Trophoblast cell (in vitro differentiated cells and primary cell): ENCODE measurements around the gene CDKAL1.

Source experiments
- DNase-seq, 2 donors: peaks; one replicate each; pipeline ENCODE4 v3.0.0-alpha.2; 2016
- H2AFZ ChIP-seq: 2 replicates; pipeline ENCODE4 v1.6.1; 2013; ENCODE audit warnings: low read length, moderate library complexity, mild to moderate bottlenecking; ENCODE audit not compliant: insufficient read depth, poor library complexity
- H2AK5ac ChIP-seq: 2 replicates; pipeline ENCODE4 v1.6.1; 2013; ENCODE audit warnings: mild to moderate bottlenecking, low read length
- H2BK120ac ChIP-seq: 2 replicates; pipeline ENCODE4 v1.6.1; 2013; ENCODE audit warnings: low read length, mild to moderate bottlenecking, moderate library complexity; ENCODE audit not compliant: insufficient read depth, poor library complexity
- H2BK12ac ChIP-seq: 2 replicates; pipeline ENCODE4 v1.6.1; 2013; ENCODE audit warnings: mild to moderate bottlenecking, low read length, moderate library complexity
- H2BK5ac ChIP-seq: 2 replicates; pipeline ENCODE4 v1.6.1; 2013; ENCODE audit warnings: low read length, low read depth, moderate library complexity, mild to moderate bottlenecking; ENCODE audit not compliant: poor library complexity
- H3K14ac ChIP-seq: 2 replicates; pipeline ENCODE4 v1.6.1; 2013; ENCODE audit warnings: mild to moderate bottlenecking, low read length
- H3K18ac ChIP-seq: 2 replicates; pipeline ENCODE4 v1.6.1; 2013; ENCODE audit warnings: mild to moderate bottlenecking, low read length
- H3K23ac ChIP-seq: 2 replicates; pipeline ENCODE4 v1.6.1; 2013; ENCODE audit warnings: low read length
- H3K27ac ChIP-seq: 2 replicates; pipeline ENCODE4 v1.5.1; 2013; ENCODE audit warnings: low read depth, mild to moderate bottlenecking, inconsistent platforms, low read length, moderate library complexity
- H3K27me3 ChIP-seq: 2 replicates; pipeline ENCODE4 v1.6.1; 2013; ENCODE audit warnings: inconsistent platforms, mild to moderate bottlenecking, low read length, moderate library complexity; ENCODE audit not compliant: insufficient read depth
- H3K36me3 ChIP-seq, 2 experiments: 1 replicate in 1 of 2; 2 replicates in 1 of 2; pipeline ENCODE4 v1.6.1; 2013; ENCODE audit warnings: low read length in 2 of 2, mild to moderate bottlenecking in 2 of 2, moderate library complexity in 1 of 2; ENCODE audit not compliant: insufficient read depth in 2 of 2, control insufficient read depth in 1 of 2
- H3K4ac ChIP-seq: 2 replicates; pipeline ENCODE4 v1.6.1; 2013; ENCODE audit warnings: low read depth, mild to moderate bottlenecking, low read length, moderate library complexity
- H3K4me1 ChIP-seq, 2 experiments: 1 replicate in 1 of 2; 2 replicates in 1 of 2; pipeline ENCODE4 v1.6.1; 2013; ENCODE audit warnings: low read length in 2 of 2, mild to moderate bottlenecking in 2 of 2, moderate library complexity in 1 of 2; ENCODE audit not compliant: insufficient read depth in 2 of 2, control insufficient read depth in 1 of 2
- H3K4me2 ChIP-seq: 2 replicates; pipeline ENCODE4 v1.6.1; 2013; ENCODE audit warnings: inconsistent platforms, mild to moderate bottlenecking, low read length, moderate library complexity
- H3K4me3 ChIP-seq: 2 replicates; pipeline ENCODE4 v1.5.1; 2013; ENCODE audit warnings: mild to moderate bottlenecking, low read depth, low read length, inconsistent platforms
- H3K79me1 ChIP-seq: one replicate; pipeline ENCODE4 v1.6.1; 2013; ENCODE audit warnings: low read length
- H3K79me2 ChIP-seq: 2 replicates; pipeline ENCODE4 v1.6.1; 2013; ENCODE audit warnings: low read length, mild to moderate bottlenecking; ENCODE audit not compliant: control insufficient read depth, insufficient read depth, poor library complexity
- H3K9ac ChIP-seq: 2 replicates; pipeline ENCODE4 v1.6.1; 2013; ENCODE audit warnings: mild to moderate bottlenecking, low read length
- H3K9me3 ChIP-seq: 2 replicates; pipeline ENCODE4 v1.6.1; 2013; ENCODE audit warnings: low read depth, mild to moderate bottlenecking, control low read depth, inconsistent platforms, low read length; ENCODE audit not compliant: insufficient read depth
- H4K12ac ChIP-seq: 2 replicates; pipeline ENCODE4 v1.6.1; 2013; ENCODE audit warnings: low read depth, mild to moderate bottlenecking, low read length, moderate library complexity
- H4K8ac ChIP-seq: 2 replicates; pipeline ENCODE4 v1.6.1; 2013; ENCODE audit warnings: low read depth, mild to moderate bottlenecking, low read length, moderate library complexity
- H4K91ac ChIP-seq: one replicate; pipeline ENCODE4 v1.6.1; 2013; ENCODE audit warnings: low read depth, mild to moderate bottlenecking, low read length, moderate library complexity
- WGBS: extraction: QIAGEN DNeasy Blood & Tissue Kit; methylation state at CpG from one replicate; pipeline ENCODE4 v1.1.7; 2013; ENCODE audit warnings: missing lambda C conversion rate; ENCODE audit not compliant: insufficient read length, insufficient coverage; ENCODE audit errors: extremely low coverage; 5-methylcytosine and 5-hydroxymethylcytosine counted together

CDKAL1 gene

GRCh38 chr6:20710341-20710740, 176.1 kb downstream of the CDKAL1 start:
- Histone ChIP-seq H2BK12ac (no peak overlapping the region), H3K4me2 (no peak overlapping the region), H3K9ac (no peak overlapping the region), H3K23ac (no peak overlapping the region), H3K27me3 (no peaks in the 10 kb centered on the region), H4K91ac (no peak overlapping the region), H3K36me3 (no peaks in the 10 kb centered on the region), H2AFZ (no peak overlapping the region), H3K9me3 (no peaks in the 10 kb centered on the region), H3K18ac (no peak overlapping the region), H2BK120ac (no peak overlapping the region), H3K4me1 (no peaks in the 10 kb centered on the region), H2AK5ac (no peak overlapping the region), H3K27ac (no peak overlapping the region), H4K12ac (no peak overlapping the region), H3K4ac (no peak overlapping the region), H3K79me1 (no peaks in the 10 kb centered on the region), H4K8ac (no peak overlapping the region), H3K79me2 (no peaks in the 10 kb centered on the region), H3K14ac (no peak overlapping the region), H3K4me3 (no peak overlapping the region), H2BK5ac (no peak overlapping the region)
- no peak for DNase-seq
- WGBS, result no CpG with 5 or more reads among the region's 2 CpGs

- Histone ChIP-seq H4K12ac (no peak overlapping the region), H3K4ac (no peak overlapping the region), H3K4me3 (no peak overlapping the region), H3K27me3 (no peaks in the 10 kb centered on the region), H3K27ac (no peak overlapping the region), H3K14ac (no peak overlapping the region), H4K91ac (no peak overlapping the region), H3K9me3 (no peaks in the 10 kb centered on the region), H3K23ac (no peak overlapping the region), H2BK5ac (no peak overlapping the region), H3K4me1 (no peaks in the 10 kb centered on the region), H2BK120ac (no peak overlapping the region), H2AK5ac (no peak overlapping the region), H2AFZ (no peak overlapping the region), H3K4me2 (no peak overlapping the region), H3K36me3 (no peaks in the 10 kb centered on the region), H4K8ac (no peak overlapping the region), H3K79me1 (no peaks in the 10 kb centered on the region), H3K18ac (no peak overlapping the region), H2BK12ac (no peak overlapping the region), H3K9ac (no peak overlapping the region), H3K79me2 (no peaks in the 10 kb centered on the region)
- DNase-seq, result peak in 1 of 2 donors; percentile 65
- no CpG with 5 or more reads among the region's 1 CpG for WGBS
Observed at GRCh38 chr6:20711518-20711917, 177.3 kb downstream of the CDKAL1 start.

GRCh38 chr6:20712011-20712410, 177.8 kb downstream of the CDKAL1 start:
- H3K9ac ChIP-seq, result no peak overlapping the region
- no peak overlapping the region for H3K4me3 ChIP-seq
- no CpG with 5 or more reads among the region's 2 CpGs for whole genome bisulfite sequencing

GRCh38 chr6:20715135-20715806, 181.0 kb downstream of the CDKAL1 start:
- H2AK5ac ChIP-seq, result no peak overlapping the region
- H4K91ac ChIP-seq, result no peak overlapping the region
- H3K23ac ChIP-seq, result no peak overlapping the region
- DNase-seq, result no peak
- no peak overlapping the region for H3K14ac ChIP-seq
- H3K4me1 ChIP-seq, result no peaks in the 10 kb centered on the region
- no peaks in the 10 kb centered on the region for H3K9me3 ChIP-seq
- H3K36me3 ChIP-seq, result no peaks in the 10 kb centered on the region
- no peak overlapping the region for H2BK12ac ChIP-seq
- H3K79me1 ChIP-seq, result no peaks in the 10 kb centered on the region
- H3K4me3 ChIP-seq, result no peak overlapping the region
- no peaks in the 10 kb centered on the region for H3K27me3 ChIP-seq
- no CpG with 5 or more reads among the region's 3 CpGs for WGBS
- no peaks in the 10 kb centered on the region for H3K79me2 ChIP-seq
- no peak overlapping the region for H3K18ac ChIP-seq
- no peak overlapping the region for H2AFZ ChIP-seq
- H2BK5ac ChIP-seq, result no peak overlapping the region
- H3K4ac ChIP-seq, result no peak overlapping the region
- no peak overlapping the region for H2BK120ac ChIP-seq
- H4K12ac ChIP-seq, result no peak overlapping the region
- no peak overlapping the region for H4K8ac ChIP-seq
- no peak overlapping the region for H3K9ac ChIP-seq
- no peak overlapping the region for H3K27ac ChIP-seq
- no peak overlapping the region for H3K4me2 ChIP-seq

More at GRCh38 chr6:20712011-20712410, 177.8 kb downstream of the CDKAL1 start:
- H3K79me2 ChIP-seq, result no peaks in the 10 kb centered on the region
- no peak overlapping the region for H3K18ac ChIP-seq
- no peak overlapping the region for H3K14ac ChIP-seq
- no peak overlapping the region for H2BK120ac ChIP-seq
- no peak overlapping the region for H2AFZ ChIP-seq
- H2BK5ac ChIP-seq, result no peak overlapping the region
- H3K79me1 ChIP-seq, result no peaks in the 10 kb centered on the region
- no peak overlapping the region for H4K91ac ChIP-seq
- no peak overlapping the region for H4K8ac ChIP-seq
- no peak overlapping the region for H4K12ac ChIP-seq
- H3K4me1 ChIP-seq, result no peaks in the 10 kb centered on the region
- no peak overlapping the region for H3K4me2 ChIP-seq
- no peaks in the 10 kb centered on the region for H3K9me3 ChIP-seq
- no peak overlapping the region for H2BK12ac ChIP-seq
- DNase-seq, result no peak
- H3K23ac ChIP-seq, result no peak overlapping the region
- no peak overlapping the region for H3K27ac ChIP-seq
- no peaks in the 10 kb centered on the region for H3K27me3 ChIP-seq
- no peaks in the 10 kb centered on the region for H3K36me3 ChIP-seq
- no peak overlapping the region for H2AK5ac ChIP-seq
- H3K4ac ChIP-seq, result no peak overlapping the region
